Naive thymus-derived CD4-positive, alpha-beta T cell (primary cell): ENCODE data around the gene ZDHHC5. TPM values are rescaled to one million over a fixed set of nuclear protein-coding genes. Genes with fewer than 3 reads are reported as not detected.

Experiments
- ATAC-seq: fragments of 150-1000 bp; cut with Tn5 transposase; 2 replicates; pipeline ENCODE4 v1.10.0; 2021; ENCODE audit warnings: mild to moderate bottlenecking, moderate library complexity
- CTCF ChIA-PET: fragments of 350-600 bp; sonication (Branson Sonifier 250); formaldehyde crosslinking; loops from one replicate; lab custom pipeline; 2021; ENCODE audit warnings: antibody characterized with exemption; lab: Charles Lee
- POLR2A ChIA-PET: fragments of 350-600 bp; sonication (Branson Sonifier 250); formaldehyde crosslinking; loops from one replicate; lab custom pipeline; 2021; ENCODE audit warnings: antibody characterized with exemption, inconsistent platforms; lab: Charles Lee
- DNase-seq, 9 donors: peaks; one replicate each; pipeline versions ENCODE4 v3.0.0 to v3.0.0-alpha.2; 2020 to 2022; ENCODE audit warnings: mixed read lengths in 1 of 9
- H3K27ac ChIP-seq: one replicate; pipeline ENCODE4 v1.7.0; 2013; ENCODE audit warnings: mild to moderate bottlenecking, low read depth, low read length, moderate library complexity
- H3K27me3 ChIP-seq, 2 donors: one replicate each; pipeline ENCODE4 v1.7.0; 2013; ENCODE audit warnings: low read length in 2 of 2, mild to moderate bottlenecking in 2 of 2, moderate library complexity in 2 of 2; ENCODE audit not compliant: control insufficient read depth in 2 of 2, insufficient read depth in 2 of 2
- H3K36me3 ChIP-seq, 3 experiments: 1 replicate in 2 of 3; 2 replicates in 1 of 3; pipeline ENCODE4 v1.7.0; 2013; ENCODE audit warnings: low read length in 3 of 3, mild to moderate bottlenecking in 3 of 3, moderate library complexity in 1 of 3; ENCODE audit not compliant: insufficient read depth in 3 of 3, control insufficient read depth in 2 of 3
- H3K4me1 ChIP-seq, 2 donors: one replicate each; pipeline ENCODE4 v1.7.0; 2013; ENCODE audit warnings: low read length in 2 of 2, mild to moderate bottlenecking in 2 of 2, moderate library complexity in 1 of 2; ENCODE audit not compliant: control insufficient read depth in 2 of 2, insufficient read depth in 2 of 2
- H3K4me3 ChIP-seq: 2 replicates; pipeline ENCODE4 v1.7.0; 2013; ENCODE audit warnings: mild to moderate bottlenecking, low read length
- H3K9me3 ChIP-seq, 3 experiments: 1 replicate in 2 of 3; 2 replicates in 1 of 3; pipeline ENCODE4 v1.7.0; 2013; ENCODE audit warnings: low read length in 3 of 3; ENCODE audit not compliant: control insufficient read depth in 2 of 3
- H3K27ac Mint-ChIP-seq, 9 donors: one replicate each; pipeline ENCODE4 v1.8.0; 2020 to 2022; ENCODE audit warnings: mixed read lengths in 9 of 9, mild to moderate bottlenecking in 8 of 9, moderate library complexity in 5 of 9, inconsistent platforms in 2 of 9
- H3K27me3 Mint-ChIP-seq, 5 donors: one replicate each; pipeline ENCODE4 v1.8.0; 2021 to 2022; ENCODE audit warnings: mixed read lengths in 5 of 5, mild to moderate bottlenecking in 1 of 5
- H3K36me3 Mint-ChIP-seq, 5 donors: one replicate each; pipeline ENCODE4 v1.8.0; 2020 to 2022; ENCODE audit warnings: mixed read lengths in 5 of 5, mild to moderate bottlenecking in 3 of 5, inconsistent platforms in 1 of 5
- H3K4me1 Mint-ChIP-seq, 7 donors: one replicate each; pipeline ENCODE4 v1.8.0; 2020 to 2022; ENCODE audit warnings: mixed read lengths in 7 of 7, mild to moderate bottlenecking in 3 of 7, inconsistent platforms in 1 of 7
- H3K4me3 Mint-ChIP-seq, 10 donors: one replicate each; pipeline ENCODE4 v1.8.0; 2020 to 2022; ENCODE audit warnings: mild to moderate bottlenecking in 10 of 10, mixed read lengths in 10 of 10, moderate library complexity in 6 of 10, inconsistent platforms in 2 of 10
- H3K9me3 Mint-ChIP-seq, 11 donors: one replicate each; pipeline ENCODE4 v1.8.0; 2020 to 2022; ENCODE audit warnings: mixed read lengths in 11 of 11, mild to moderate bottlenecking in 4 of 11, inconsistent platforms in 1 of 11, moderate library complexity in 1 of 11
- intact Hi-C, 2 donors: fragments of 100-400 bp; cut with micrococcal nuclease; formaldehyde crosslinking; loops; one replicate each; pipeline ENCODE4 v1.15.1; 2023
- microRNA-seq: library from miRNA; unstranded; fragments of <30 nt; microRNA quantifications from one replicate; pipeline ENCODE4 v1.2.0, GENCODE V29; 2022; ENCODE audit warnings: borderline microRNAs expressed
- polyA plus RNA-seq, 2 donors: library from polyadenylated mRNA; unstranded; fragments of 300-500 nt; fragmentation: Illumina TruSeq; gene quantifications; one replicate each; pipeline ENCODE4 v1.2.3, GENCODE V29; 2021
- total RNA-seq, 6 experiments: library from RNA in 5 of 6; stranded (reverse) in 5 of 6; gene quantifications; 1 replicate in 5 of 6; 2 replicates in 1 of 6; pipeline ENCODE4 v1.2.3 and lab custom pipeline; 2021 to 2026

The ZDHHC5 gene
- total and polyA plus RNA-seq, 7 experiments from 2014 or later, result 26.9 to 82.2 (median 52.2) TPM

- Histone ChIP-seq H3K9me3 (no peaks in the 10 kb centered on the region), H3K4me3 (no peak overlapping the region), H3K27ac (no peak overlapping the region), H3K36me3 (peaks cover 0 to 36% (median 5%) of the 10 kb centered on the region in 3 experiments), H3K4me1 (peaks cover 11 to 20% of the 10 kb centered on the region in 2 donors), H3K27me3 (no peaks in the 10 kb centered on the region)
- ChIA-PET CTCF (interaction anchor here (2.3 kb wide), 1 partner anchor 54 kb away, joined by 14 read pairs; no protein-coding TSS in a partner anchor), POLR2A (interaction anchor here (0.6 kb wide), 1 partner anchor 46 kb away, joined by 4 read pairs; no protein-coding TSS in a partner anchor)
- Mint-ChIP-seq H3K27ac (peak overlapping the region; percentile 25 to 87 (median 73)), H3K27me3 (no peaks in the 10 kb centered on the region), H3K36me3 (peaks cover 2 to 40% (median 15%) of the 10 kb centered on the region in 5 donors), H3K4me1 (peaks cover 14 to 57% (median 47%) of the 10 kb centered on the region in 7 donors), H3K4me3 (no peak overlapping the region), H3K9me3 (peaks cover 0 to 2% (median 0%) of the 10 kb centered on the region in 11 donors)
- intact Hi-C loops, result loop anchor here in 1 of 2 donors (10.0 kb wide), 1 partner anchor 1308 kb away; no protein-coding TSS in a partner anchor
- DNase-seq (no peak), ATAC-seq (no peak)
Observed at GRCh38 chr11:57746920-57747319, 79.0 kb downstream of the ZDHHC5 start.

Small RNA genes lying within 50 kb of the gene (microRNA-seq; reads per million reads assigned to microRNA genes)
- 48.2 reads per million, percentile 44 among the genes with 10 or more reads in this experiment for gene MIR130A

Other genes starting within 250 kb of the ZDHHC5 start
- 10 to 100 TPM; 10.5 to 67.9 (median 12.2) TPM for gene SLC43A3, start 241.0 kb upstream of the ZDHHC5 start, total RNA-seq
- 10 to 100 TPM; 10.0 to 16.7 TPM for gene SLC43A3, start 241.0 kb upstream of the ZDHHC5 start, polyA plus RNA-seq
- under 1 TPM in 3 of 5 experiments, not detected in 2; 0.19 to 0.47 (median 0.27) TPM for gene RTN4RL2, start 207.6 kb upstream of the ZDHHC5 start, total RNA-seq
- under 1 TPM; 0.08 to 0.44 TPM for gene RTN4RL2, start 207.6 kb upstream of the ZDHHC5 start, polyA plus RNA-seq
- 10 to 100 TPM; 10.1 to 19.2 (median 16.3) TPM for gene SLC43A1, start 152.4 kb upstream of the ZDHHC5 start, total RNA-seq
- gene SLC43A1, start 152.4 kb upstream of the ZDHHC5 start, polyA plus RNA-seq, result 10 to 100 TPM; 12.7 to 15.4 TPM
- 10 to 100 TPM; 23.7 to 52.8 (median 34.7) TPM for gene TIMM10, start 137.4 kb upstream of the ZDHHC5 start, total RNA-seq
- 10 to 100 TPM; 76.5 to 79.4 TPM for gene TIMM10, start 137.4 kb upstream of the ZDHHC5 start, polyA plus RNA-seq
- not detected for gene SMTNL1, start 130.5 kb upstream of the ZDHHC5 start, total RNA-seq
- under 1 TPM; 0.28 to 0.44 TPM for gene SMTNL1, start 130.5 kb upstream of the ZDHHC5 start, polyA plus RNA-seq
- 100 to 1,000 TPM in 1 of 5 experiments, 10 to 100 TPM in 4; 51.1 to 326 (median 64.2) TPM for gene UBE2L6, start 100.4 kb upstream of the ZDHHC5 start, total RNA-seq
- 100 to 1,000 TPM; 236 to 238 TPM for gene UBE2L6, start 100.4 kb upstream of the ZDHHC5 start, polyA plus RNA-seq
- gene SERPING1, start 70.4 kb upstream of the ZDHHC5 start, total RNA-seq, result 1 to 10 TPM in 1 of 5 experiments, under 1 TPM in 2, not detected in 2; 0.21 to 3.7 (median 0.97) TPM
- not detected for gene SERPING1, start 70.4 kb upstream of the ZDHHC5 start, polyA plus RNA-seq
- gene YPEL4, start 18.2 kb upstream of the ZDHHC5 start, total RNA-seq, result 10 to 100 TPM in 2 of 5 experiments, 1 to 10 TPM in 2, under 1 TPM in 1; 0.70 to 13.4 (median 4.3) TPM
- under 1 TPM; 0.15 to 0.18 TPM for gene YPEL4, start 18.2 kb upstream of the ZDHHC5 start, polyA plus RNA-seq
- 10 to 100 TPM; 12.8 to 18.5 (median 14.7) TPM for gene CLP1, start 10.4 kb upstream of the ZDHHC5 start, total RNA-seq
- gene CLP1, start 10.4 kb upstream of the ZDHHC5 start, polyA plus RNA-seq, result 10 to 100 TPM; 10.1 to 10.3 TPM
- gene MED19, start 44.1 kb downstream of the ZDHHC5 start, total RNA-seq, result 10 to 100 TPM; 10.2 to 15.6 (median 12.4) TPM
- 10 to 100 TPM; 12.4 to 13.8 TPM for gene MED19, start 44.1 kb downstream of the ZDHHC5 start, polyA plus RNA-seq
- 10 to 100 TPM; 43.0 to 67.3 (median 64.8) TPM for gene TMX2, start 44.5 kb downstream of the ZDHHC5 start, total RNA-seq
- 10 to 100 TPM; 79.0 to 91.2 TPM for gene TMX2, start 44.5 kb downstream of the ZDHHC5 start, polyA plus RNA-seq
- 100 to 1,000 TPM in 3 of 5 experiments, 10 to 100 TPM in 2; 93.6 to 193 (median 124) TPM for gene SELENOH, start 73.4 kb downstream of the ZDHHC5 start, total RNA-seq
- gene SELENOH, start 73.4 kb downstream of the ZDHHC5 start, polyA plus RNA-seq, result 100 to 1,000 TPM; 339 to 382 TPM
- not detected for gene BTBD18, start 83.7 kb downstream of the ZDHHC5 start, total RNA-seq
- under 1 TPM; 0.56 to 0.95 TPM for gene BTBD18, start 83.7 kb downstream of the ZDHHC5 start, polyA plus RNA-seq
- 10 to 100 TPM in 4 of 5 experiments, 1 to 10 TPM in 1; 9.3 to 32.0 (median 13.7) TPM for gene CTNND1, start 93.7 kb downstream of the ZDHHC5 start, total RNA-seq
- gene CTNND1, start 93.7 kb downstream of the ZDHHC5 start, polyA plus RNA-seq, result 1 to 10 TPM in 1 of 2 donors, under 1 TPM in 1; 0.80 to 2.0 TPM